HepG2 (cell line): ENCODE measurements around the gene HABP2. TPM values are rescaled to one million over a fixed set of nuclear protein-coding genes. Genes with fewer than 3 reads are reported as not detected.
A peak's percentile ranks its signal among the peaks of the same experiment; 100 is the strongest.

Experiments used
- ATAC-seq: fragments of 200-7000 bp; cut with Tn5 transposase; 3 replicates; pipeline ENCODE4 v1.9.1; 2020; ENCODE audit warnings: mild to moderate bottlenecking, moderate library complexity
- BruUV-seq: library from RNA; stranded (reverse); fragments of 400-500 nt; replicated peaks from 2 replicates; lab custom pipeline; 2021; lab: Mats Ljungman, UMichigan
- CTCF ChIA-PET: fragments of 300-600 bp; formaldehyde crosslinking; extraction: SDS; loops from one replicate; lab custom pipeline; 2021; ENCODE audit warnings: low total read pairs, inconsistent platforms, low intra/inter-chr PET ratio; lab: Yijun Ruan, JAX
- POLR2A ChIA-PET: fragments of 350-600 bp; sonication (Branson Sonifier 250); formaldehyde crosslinking; loops from one replicate; lab custom pipeline; 2020; ENCODE audit warnings: antibody characterized with exemption, inconsistent platforms; lab: Yijun Ruan, JAX
- DNase-seq: peaks from one replicate; pipeline ENCODE4 v3.0.0-alpha.2; 2015; ENCODE audit warnings: low spot score
- FAIRE-seq: peaks from 3 replicates; lab custom pipeline; 2011; peaks lifted over from hg19 to GRCh38; lab: Jason Lieb, UNC
- H2AFZ ChIP-seq: one replicate; pipeline ENCODE4 v1.6.1; 2011; ENCODE audit warnings: low read length, inconsistent platforms
- H3K27ac ChIP-seq: fragments of 300-600 bp; 3 replicates; pipeline ENCODE4 v1.8.0; 2011; ENCODE audit warnings: mixed run types, mild to moderate bottlenecking, mixed read lengths, low read length, inconsistent platforms; ENCODE audit not compliant: insufficient read depth; ENCODE audit errors: extremely low read length
- H3K27me3 ChIP-seq, 2 experiments: fragments of 200-600 bp in 1 of 2; 2 replicates in 1 of 2; 3 replicates in 1 of 2; pipeline versions ENCODE4 v1.6.0 to v1.8.0; 2011; ENCODE audit warnings: low read length in 2 of 2, mild to moderate bottlenecking in 2 of 2, moderate library complexity in 2 of 2, inconsistent platforms in 1 of 2; ENCODE audit not compliant: insufficient read depth in 2 of 2, control insufficient read depth in 1 of 2
- H3K36me3 ChIP-seq, 2 experiments: fragments of 200-600 bp in 1 of 2; replicated peaks in 1 of 2; 2 replicates in 1 of 2; 3 replicates in 1 of 2; pipeline versions ENCODE4 v1.5.1 to v1.8.0; 2011; ENCODE audit warnings: low read length in 2 of 2, inconsistent platforms in 1 of 2; ENCODE audit not compliant: insufficient read depth in 2 of 2, control insufficient read depth in 1 of 2
- H3K4me1 ChIP-seq: 2 replicates; pipeline ENCODE4 v1.5.1; 2012; ENCODE audit warnings: low read length, inconsistent platforms; ENCODE audit not compliant: insufficient read depth
- H3K4me2 ChIP-seq: 2 replicates; pipeline ENCODE4 v1.6.0; 2011; ENCODE audit warnings: low read depth, low read length, inconsistent platforms
- H3K4me3 ChIP-seq, 3 experiments: fragments of 200-600 bp in 1 of 3; sonication (generic), shearing (Covaris generic) in 1 of 3; replicated peaks in 1 of 3; 2 replicates each; pipeline ENCODE4 v1.5.1; 2011 to 2016; ENCODE audit warnings: low read length in 3 of 3, inconsistent platforms in 2 of 3, low read depth in 2 of 3, mild to moderate bottlenecking in 2 of 3, control low read depth in 1 of 3, mixed read lengths in 1 of 3; ENCODE audit not compliant: insufficient read depth in 1 of 3
- H3K79me2 ChIP-seq: one replicate; pipeline ENCODE4 v1.6.1; 2011; ENCODE audit warnings: low read length, inconsistent platforms; ENCODE audit not compliant: insufficient read depth
- H3K9ac ChIP-seq: 2 replicates; pipeline ENCODE4 v1.6.0; 2011; ENCODE audit warnings: mild to moderate bottlenecking, low read depth, low read length, inconsistent platforms; ENCODE audit not compliant: insufficient read depth
- H3K9me3 ChIP-seq: 2 replicates; pipeline ENCODE4 v1.5.1; 2012; ENCODE audit warnings: mild to moderate bottlenecking, low read length
- H4K20me1 ChIP-seq: 2 replicates; pipeline ENCODE4 v1.6.0; 2011; ENCODE audit warnings: inconsistent platforms, mild to moderate bottlenecking, low read length, moderate library complexity; ENCODE audit not compliant: insufficient read depth
- NFE2 ChIP-seq: sonication (generic); formaldehyde crosslinking; IDR thresholded peaks from 2 replicates; pipeline ENCODE4 v1.4.0; 2020; ENCODE audit warnings: missing genetic modification reagents
- PCBP2 ChIP-seq: fragments of 200-400 bp; formaldehyde crosslinking; optimal IDR thresholded peaks from 2 replicates; pipeline ENCODE3; 2018; ENCODE audit warnings: low read length, low read depth; ENCODE audit not compliant: poor library complexity, severe bottlenecking
- RBM22 ChIP-seq: fragments of 200-400 bp; formaldehyde crosslinking; optimal IDR thresholded peaks from 2 replicates; pipeline ENCODE3; 2017; ENCODE audit warnings: mild to moderate bottlenecking, low read length, moderate library complexity
- REPIN1 ChIP-seq: sonication (generic); formaldehyde crosslinking; IDR thresholded peaks from 2 replicates; pipeline ENCODE4 v1.8.0; 2022; ENCODE audit warnings: missing genetic modification reagents, low read depth, mild to moderate bottlenecking, borderline replicate concordance
- SIX1 ChIP-seq: sonication (generic); formaldehyde crosslinking; IDR thresholded peaks from 2 replicates; pipeline ENCODE4 v1.4.0; 2020; ENCODE audit warnings: missing genetic modification reagents, borderline replicate concordance
- TARDBP ChIP-seq: sonication (generic); formaldehyde crosslinking; IDR thresholded peaks from 2 replicates; pipeline ENCODE4 v1.8.0; 2022; ENCODE audit warnings: mild to moderate bottlenecking, missing genetic modification reagents
- WGBS: methylation state at CpG from one replicate; pipeline ENCODE4 v1.1.6; 2017; ENCODE audit warnings: low lambda C conversion rate; 5-methylcytosine and 5-hydroxymethylcytosine counted together
- in situ Hi-C: cut with HindIII; loops from 2 replicates; pipeline ENCODE4 v1.10.0; 2017; ENCODE audit warnings: low pct_unique_long_range_greater_than_20kb; ENCODE audit not compliant: extremely low pct_ligation_motif_present
- intact Hi-C: fragments of 100-400 bp; cut with micrococcal nuclease; formaldehyde crosslinking; loops from one replicate; pipeline ENCODE4 v1.10.0; 2022; ENCODE audit not compliant: unreplicated experiment
- polyA plus RNA-seq, 8 experiments: library from polyadenylated mRNA; depleted of rRNA in 3 of 8; stranded (reverse) in 7 of 8; unstranded in 1 of 8; fragments of >200 nt; fragmentation: Illumina TruSeq in 4 of 8; extraction: Trizol in 4 of 8; gene quantifications; 2 replicates each; pipeline versions ENCODE4 v1.2.1 to v1.2.3, GENCODE V29; 2011 to 2016; ENCODE audit warnings: low read depth in 4 of 8, missing spikeins in 1 of 8, mixed read lengths in 1 of 8; ENCODE audit not compliant: insufficient read depth in 1 of 8
- total RNA-seq, 5 experiments: library from RNA; depleted of rRNA; stranded (reverse); fragments of >200 nt; fragmentation: Illumina TruSeq; extraction: Trizol; gene quantifications; 2 replicates each; pipeline ENCODE4 v1.2.3, GENCODE V29; 2016; ENCODE audit warnings: low read depth in 1 of 5
- TF ChIP-seq, protein P1 (sequence below): sonication (generic); formaldehyde crosslinking; IDR thresholded peaks from 2 replicates; pipeline ENCODE4 v1.5.1; 2020; ENCODE audit warnings: mild to moderate bottlenecking, missing genetic modification reagents, borderline replicate concordance
- TF ChIP-seq, protein P2 (sequence below): sonication (generic); formaldehyde crosslinking; IDR thresholded peaks from 2 replicates; pipeline ENCODE4 v1.5.1; 2020; ENCODE audit warnings: missing genetic modification reagents, mild to moderate bottlenecking, borderline replicate concordance

Gene HABP2
- total and polyA plus RNA-seq, 2 of the 13 experiments (the other 11 are each of a cell fraction or from before 2014, with no cell fraction given), result 0.12 to 0.13 TPM

DNA sequence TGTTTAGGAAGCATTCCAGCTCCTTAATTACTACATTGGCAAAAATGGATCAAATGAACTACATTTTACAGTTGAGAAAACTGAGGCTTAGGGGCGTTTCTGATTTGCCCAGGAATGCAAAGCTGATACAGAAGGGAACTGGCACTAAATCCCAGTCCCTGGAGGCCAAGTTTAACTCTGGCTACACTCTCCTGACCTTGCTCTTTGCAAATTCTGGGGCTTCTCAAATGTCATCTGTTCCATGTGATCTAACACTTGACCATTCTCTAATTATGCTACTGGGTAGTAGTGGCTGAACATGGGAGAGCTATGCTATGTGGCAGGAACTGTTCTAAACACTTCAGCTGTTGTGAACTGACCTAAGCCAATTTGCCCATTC, 11.3 kb upstream of the HABP2 start:
- no peaks in the 10 kb centered on the region for H3K36me3 ChIP-seq
- H3K27me3 ChIP-seq, result peaks cover 0 to 1% of the 10 kb centered on the region in 2 experiments; a peak in 1 of 5 replicates
- peaks cover 57% of the 10 kb centered on the region for H3K4me1 ChIP-seq
- FAIRE-seq, result no peak
- H3K79me2 ChIP-seq, result no peaks in the 10 kb centered on the region
- 0% methylated on average over 1 of the region's 1 CpG for WGBS
- H3K4me3 ChIP-seq, result peak overlapping the region in 1 of 3 experiments; percentile 7; a peak in 1 of 6 replicates
- no TSS peak for BruUV-seq
- H3K9ac ChIP-seq, result no peak overlapping the region
- ChIA-PET POLR2A (no interaction called here), CTCF (no interaction called here)
- no peaks in the 10 kb centered on the region for H3K9me3 ChIP-seq
- H2AFZ ChIP-seq, result no peak overlapping the region
- DNase-seq, result no peak
- peak; percentile 36 for ATAC-seq
- no peak overlapping the region for H3K27ac ChIP-seq
- intact Hi-C loops (no loop called here), in situ Hi-C loops (no loop called here)
- TF ChIP-seq PCBP2, result no peak
- no peak for TF ChIP-seq NFE2 (CRISPR knock-in tag)
- TF ChIP-seq TARDBP (CRISPR knock-in tag), result 0 out of 2 replicates have a peak, but pooled peaks have one; percentile 4
- TF ChIP-seq, protein P1, sequence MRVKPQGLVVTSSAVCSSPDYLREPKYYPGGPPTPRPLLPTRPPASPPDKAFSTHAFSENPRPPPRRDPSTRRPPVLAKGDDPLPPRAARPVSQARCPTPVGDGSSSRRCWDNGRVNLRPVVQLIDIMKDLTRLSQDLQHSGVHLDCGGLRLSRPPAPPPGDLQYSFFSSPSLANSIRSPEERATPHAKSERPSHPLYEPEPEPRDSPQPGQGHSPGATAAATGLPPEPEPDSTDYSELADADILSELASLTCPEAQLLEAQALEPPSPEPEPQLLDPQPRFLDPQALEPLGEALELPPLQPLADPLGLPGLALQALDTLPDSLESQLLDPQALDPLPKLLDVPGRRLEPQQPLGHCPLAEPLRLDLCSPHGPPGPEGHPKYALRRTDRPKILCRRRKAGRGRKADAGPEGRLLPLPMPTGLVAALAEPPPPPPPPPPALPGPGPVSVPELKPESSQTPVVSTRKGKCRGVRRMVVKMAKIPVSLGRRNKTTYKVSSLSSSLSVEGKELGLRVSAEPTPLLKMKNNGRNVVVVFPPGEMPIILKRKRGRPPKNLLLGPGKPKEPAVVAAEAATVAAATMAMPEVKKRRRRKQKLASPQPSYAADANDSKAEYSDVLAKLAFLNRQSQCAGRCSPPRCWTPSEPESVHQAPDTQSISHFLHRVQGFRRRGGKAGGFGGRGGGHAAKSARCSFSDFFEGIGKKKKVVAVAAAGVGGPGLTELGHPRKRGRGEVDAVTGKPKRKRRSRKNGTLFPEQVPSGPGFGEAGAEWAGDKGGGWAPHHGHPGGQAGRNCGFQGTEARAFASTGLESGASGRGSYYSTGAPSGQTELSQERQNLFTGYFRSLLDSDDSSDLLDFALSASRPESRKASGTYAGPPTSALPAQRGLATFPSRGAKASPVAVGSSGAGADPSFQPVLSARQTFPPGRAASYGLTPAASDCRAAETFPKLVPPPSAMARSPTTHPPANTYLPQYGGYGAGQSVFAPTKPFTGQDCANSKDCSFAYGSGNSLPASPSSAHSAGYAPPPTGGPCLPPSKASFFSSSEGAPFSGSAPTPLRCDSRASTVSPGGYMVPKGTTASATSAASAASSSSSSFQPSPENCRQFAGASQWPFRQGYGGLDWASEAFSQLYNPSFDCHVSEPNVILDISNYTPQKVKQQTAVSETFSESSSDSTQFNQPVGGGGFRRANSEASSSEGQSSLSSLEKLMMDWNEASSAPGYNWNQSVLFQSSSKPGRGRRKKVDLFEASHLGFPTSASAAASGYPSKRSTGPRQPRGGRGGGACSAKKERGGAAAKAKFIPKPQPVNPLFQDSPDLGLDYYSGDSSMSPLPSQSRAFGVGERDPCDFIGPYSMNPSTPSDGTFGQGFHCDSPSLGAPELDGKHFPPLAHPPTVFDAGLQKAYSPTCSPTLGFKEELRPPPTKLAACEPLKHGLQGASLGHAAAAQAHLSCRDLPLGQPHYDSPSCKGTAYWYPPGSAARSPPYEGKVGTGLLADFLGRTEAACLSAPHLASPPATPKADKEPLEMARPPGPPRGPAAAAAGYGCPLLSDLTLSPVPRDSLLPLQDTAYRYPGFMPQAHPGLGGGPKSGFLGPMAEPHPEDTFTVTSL (CRISPR knock-in tag), result peak; percentile 8; the same call in 1 of the 2 replicates
- TF ChIP-seq, protein P2, sequence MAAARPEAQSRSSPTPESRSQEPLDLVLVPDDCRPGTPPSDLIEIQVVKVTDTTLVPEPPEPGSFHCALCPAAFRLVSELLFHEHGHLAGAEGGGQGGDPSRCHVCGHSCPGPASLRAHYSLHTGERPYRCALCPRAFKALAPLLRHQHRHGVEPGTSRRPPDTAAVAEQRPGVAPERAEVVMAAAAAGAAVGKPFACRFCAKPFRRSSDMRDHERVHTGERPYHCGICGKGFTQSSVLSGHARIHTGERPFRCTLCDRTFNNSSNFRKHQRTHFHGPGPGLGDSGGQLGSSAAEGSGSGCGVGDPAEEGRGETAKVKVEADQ, result 0 out of 2 replicates have a peak, but pooled peaks have one; percentile 53
- 0 out of 2 replicates have a peak, but pooled peaks have one; percentile 2 for TF ChIP-seq SIX1 (CRISPR knock-in tag)
- no peak for TF ChIP-seq RBM22
- 0 out of 2 replicates have a peak, but pooled peaks have one; percentile 9 for TF ChIP-seq REPIN1 (CRISPR knock-in tag)
- H4K20me1 ChIP-seq, result no peaks in the 10 kb centered on the region
- H3K4me2 ChIP-seq, result peak overlapping the region; percentile 34; the same call in 1 of the 2 replicates
